HEK293T (cell line): Measurements from ENCODE around the gene SINHCAF.

ENCODE experiments used
- CTBP1 ChIP-seq: fragments of 450-650 bp; IDR thresholded peaks from 2 replicates; pipeline ENCODE4 v1.6.1; 2016; ENCODE audit warnings: borderline replicate concordance
- ELF4 ChIP-seq: fragments of 450-650 bp; IDR thresholded peaks from 2 replicates; pipeline ENCODE4 v1.6.1; 2017; ENCODE audit warnings: antibody characterized with exemption
- FOXK2 ChIP-seq: fragments of 450-650 bp; IDR thresholded peaks from 2 replicates; pipeline ENCODE4 v1.6.1; 2016; ENCODE audit warnings: mild to moderate bottlenecking
- FOXM1 ChIP-seq: fragments of 450-650 bp; IDR thresholded peaks from 2 replicates; pipeline ENCODE4 v1.6.1; 2017; ENCODE audit warnings: mild to moderate bottlenecking, borderline replicate concordance
- NFRKB ChIP-seq: fragments of 450-650 bp; IDR thresholded peaks from 2 replicates; pipeline ENCODE4 v1.6.1; 2016; ENCODE audit warnings: mild to moderate bottlenecking, moderate library complexity
- PKNOX1 ChIP-seq: fragments of 450-650 bp; IDR thresholded peaks from 2 replicates; pipeline ENCODE4 v1.6.1; 2016
- SP1 ChIP-seq: fragments of 450-650 bp; IDR thresholded peaks from 2 replicates; pipeline ENCODE4 v1.6.1; 2017
- ZNF384 ChIP-seq: fragments of 450-650 bp; IDR thresholded peaks from 2 replicates; pipeline ENCODE4 v1.6.1; 2016

GRCh38 chr12:31263661-31264060 lies 62.3 kb downstream of the SINHCAF start:
- TF ChIP-seq NFRKB (no peak), PKNOX1 (no peak), FOXK2 (no peak), FOXM1 (no peak), ELF4 (no peak), SP1 (no peak), CTBP1 (no peak), ZNF384 (no peak)
